Stimulated activated CD4-positive, alpha-beta T cell treated with anti-CD3 and anti-CD28 coated beads, Interleukin-1b, Interleukin-23, amount 100 ng/mL, for 4 hours (primary cell): Measurements from ENCODE around the gene WDR41.
A peak's percentile ranks its signal among the peaks of the same experiment; 100 is the strongest.
"Not testable (repeated sequence)": the region's sequence is repeated elsewhere in the genome, so short reads cannot be mapped to it uniquely, and the experiment has no call there.

Experiments
- DNase-seq, 2 donors: peaks; one replicate each; pipeline ENCODE4 v3.0.0-alpha.2; 2020; ENCODE audit warnings: low read depth in 2 of 2

Gene WDR41, protein sequence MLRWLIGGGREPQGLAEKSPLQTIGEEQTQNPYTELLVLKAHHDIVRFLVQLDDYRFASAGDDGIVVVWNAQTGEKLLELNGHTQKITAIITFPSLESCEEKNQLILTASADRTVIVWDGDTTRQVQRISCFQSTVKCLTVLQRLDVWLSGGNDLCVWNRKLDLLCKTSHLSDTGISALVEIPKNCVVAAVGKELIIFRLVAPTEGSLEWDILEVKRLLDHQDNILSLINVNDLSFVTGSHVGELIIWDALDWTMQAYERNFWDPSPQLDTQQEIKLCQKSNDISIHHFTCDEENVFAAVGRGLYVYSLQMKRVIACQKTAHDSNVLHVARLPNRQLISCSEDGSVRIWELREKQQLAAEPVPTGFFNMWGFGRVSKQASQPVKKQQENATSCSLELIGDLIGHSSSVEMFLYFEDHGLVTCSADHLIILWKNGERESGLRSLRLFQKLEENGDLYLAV

GRCh38 chr5:77491783-77492652 lies at the start of gene WDR41:
WDR41 (minus strand) TSS chr5:77492316; CDS start chr5:77492220, 96 bp downstream.
- DNase-seq: peak; percentile 83 to 86

DNA sequence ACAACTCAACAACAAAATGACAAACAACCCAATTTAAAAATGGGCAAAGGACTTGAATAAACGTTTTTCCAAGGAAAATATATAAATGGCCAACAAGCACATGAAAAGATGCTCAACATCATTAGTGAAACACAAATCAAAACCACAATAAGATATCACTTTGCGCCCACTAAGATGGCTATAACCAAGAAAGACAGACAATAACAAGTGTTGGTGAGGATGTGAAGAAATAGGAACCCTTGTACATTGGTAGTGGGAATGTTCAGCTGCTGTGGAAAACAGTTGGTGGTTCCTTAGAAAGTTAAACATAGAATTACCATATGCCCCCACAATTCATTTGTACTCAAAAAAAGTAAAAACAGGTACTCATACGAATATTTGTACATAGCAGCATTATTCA lies 39.2 kb upstream of the WDR41 start:
- no peak for DNase-seq

- no peak for DNase-seq
Measured at GRCh38 chr5:77518304-77518703, 26.2 kb upstream of the WDR41 start.

DNA sequence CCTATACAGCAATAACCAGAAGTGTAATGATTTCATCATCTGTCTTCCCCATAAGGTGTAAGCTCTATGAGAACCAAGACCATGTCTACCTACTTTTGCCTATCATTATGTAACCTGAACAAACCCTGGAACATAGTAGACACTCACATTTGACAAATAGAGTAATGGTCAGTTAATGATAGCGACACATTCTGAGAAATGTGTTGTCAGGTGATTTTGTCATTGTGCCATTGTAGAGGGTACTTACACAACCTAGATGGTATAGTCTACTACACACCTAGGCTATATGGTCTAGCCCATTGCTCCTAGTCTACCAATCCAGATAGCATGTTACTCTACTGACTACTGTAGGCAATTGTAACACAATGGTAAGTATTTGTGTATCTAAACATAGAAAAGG lies 22.3 kb upstream of the WDR41 start:
- DNase-seq: no peak

DNA sequence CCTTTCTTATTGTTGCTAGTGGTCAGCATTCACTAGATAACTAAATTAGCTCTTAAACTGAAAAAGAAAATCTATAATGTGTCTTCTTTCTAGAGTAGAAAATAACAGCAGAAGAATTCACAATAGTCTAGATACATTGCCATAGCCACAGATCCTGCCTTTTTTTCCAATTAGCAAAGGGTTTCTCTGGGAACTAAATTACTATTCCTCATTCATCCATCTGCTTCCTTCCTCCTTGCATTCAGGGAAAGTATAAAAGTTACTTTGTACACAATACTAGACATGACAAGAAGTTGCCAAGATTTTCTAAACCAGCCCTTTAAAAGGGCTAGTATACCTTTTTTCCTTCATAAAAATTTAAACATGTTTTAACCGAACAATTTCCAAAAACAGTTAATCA lies 21.2 kb upstream of the WDR41 start:
- DNase-seq: no peak

GRCh38 chr5:77501132-77501531 lies 9.0 kb upstream of the WDR41 start:
- DNase-seq: not testable (repeated sequence)

GRCh38 chr5:77499973-77500372 lies 7.9 kb upstream of the WDR41 start:
- no peak for DNase-seq

GRCh38 chr5:77499441-77499840 lies 7.3 kb upstream of the WDR41 start:
- no peak for DNase-seq

DNA sequence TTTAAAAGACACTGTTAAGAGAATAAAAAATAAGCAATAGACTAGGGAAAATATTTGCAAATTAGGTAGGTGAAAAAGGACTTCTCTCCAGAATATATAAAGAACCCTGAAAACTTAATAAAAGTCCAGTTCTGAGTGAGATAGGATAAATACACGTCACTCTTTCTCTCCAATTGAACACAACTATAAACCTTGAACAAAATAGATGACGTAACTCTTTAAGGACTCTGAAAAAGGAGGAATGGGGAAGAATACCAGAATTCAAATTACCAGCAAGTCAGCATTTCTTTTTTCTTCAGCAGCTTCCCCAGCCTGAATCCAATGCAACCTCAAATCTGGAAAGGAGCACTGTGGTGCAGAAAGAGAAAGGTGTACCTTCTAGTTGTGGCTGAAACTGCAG lies 6.8 kb upstream of the WDR41 start:
- DNase-seq: no peak

- DNase-seq: no peak
Measured at GRCh38 chr5:77494935-77495334, 2.8 kb upstream of the WDR41 start.

GRCh38 chr5:77492653-77493000 lies 511 bp upstream of the WDR41 start:
- no peak for DNase-seq

- not testable (repeated sequence) for DNase-seq
Measured at GRCh38 chr5:77490741-77491344, 1.3 kb downstream of the WDR41 start.

GRCh38 chr5:77486344-77486962 lies 5.7 kb downstream of the WDR41 start:
- DNase-seq: no peak

DNA sequence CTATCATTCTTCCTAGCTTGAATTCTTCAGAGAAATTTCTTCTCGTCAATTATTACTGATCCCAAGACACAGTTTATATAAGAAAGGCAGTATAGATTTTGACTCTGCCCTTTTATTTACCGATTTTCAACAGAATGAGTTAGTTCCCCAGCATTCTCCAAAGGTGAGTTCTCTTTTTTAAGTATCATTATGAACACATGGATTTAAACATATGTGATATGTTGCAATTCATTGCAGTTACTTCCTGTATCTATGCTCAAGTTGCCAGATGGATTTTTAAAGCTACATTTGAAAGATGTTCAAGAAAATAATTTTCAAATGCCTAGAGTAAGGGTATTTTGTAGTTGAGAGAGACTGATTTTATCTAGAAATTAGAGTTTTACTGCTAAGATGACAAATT lies 8.4 kb downstream of the WDR41 start:
- no peak for DNase-seq

GRCh38 chr5:77475041-77475440 lies 17.1 kb downstream of the WDR41 start:
- not testable (repeated sequence) for DNase-seq

GRCh38 chr5:77468875-77469274 lies 23.2 kb downstream of the WDR41 start:
- DNase-seq: not testable (repeated sequence)

GRCh38 chr5:77463905-77464304 lies 28.2 kb downstream of the WDR41 start:
- no peak for DNase-seq

- DNase-seq: no peak
Measured at GRCh38 chr5:77461287-77461686, 30.8 kb downstream of the WDR41 start.

- no peak for DNase-seq
Measured at GRCh38 chr5:77454123-77454522, 38.0 kb downstream of the WDR41 start.

DNA sequence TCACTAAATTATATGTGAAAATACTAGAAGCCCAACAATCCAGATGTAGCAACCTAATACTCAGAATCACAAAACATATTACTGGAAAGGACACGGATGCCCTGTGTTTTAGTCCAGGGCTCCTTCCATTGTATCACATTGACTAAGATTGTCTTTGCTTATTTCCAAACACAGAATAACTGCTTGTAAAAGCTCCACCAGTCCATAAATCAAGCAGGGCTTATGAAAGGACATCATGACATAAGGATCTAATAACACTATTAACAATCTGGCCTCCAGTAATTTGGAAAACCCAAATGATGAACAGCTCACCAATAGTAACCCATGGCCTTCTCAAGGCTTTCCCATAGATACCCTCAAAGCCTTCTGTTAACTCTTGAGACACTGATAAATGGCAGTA lies 39.8 kb downstream of the WDR41 start:
- DNase-seq: no peak

DNA sequence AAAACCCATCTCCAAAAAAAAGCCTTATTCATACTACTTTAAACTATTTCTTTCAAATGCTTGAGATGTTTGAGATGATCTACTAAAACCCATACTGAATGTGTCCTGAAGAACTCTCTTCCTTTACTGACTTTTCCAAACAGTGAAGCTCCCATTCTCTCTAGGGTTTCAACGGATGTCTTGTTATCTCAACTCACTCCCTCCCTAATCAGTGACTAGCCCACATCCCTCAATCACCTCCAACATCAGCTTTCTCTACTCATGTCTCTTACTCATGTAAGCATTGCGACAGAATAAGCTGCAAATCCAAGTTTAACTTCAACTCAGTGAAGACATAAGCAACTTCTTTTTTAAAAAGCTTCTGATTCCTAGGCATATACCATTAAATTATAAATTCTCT lies 42.1 kb downstream of the WDR41 start:
- DNase-seq: no peak

DNA sequence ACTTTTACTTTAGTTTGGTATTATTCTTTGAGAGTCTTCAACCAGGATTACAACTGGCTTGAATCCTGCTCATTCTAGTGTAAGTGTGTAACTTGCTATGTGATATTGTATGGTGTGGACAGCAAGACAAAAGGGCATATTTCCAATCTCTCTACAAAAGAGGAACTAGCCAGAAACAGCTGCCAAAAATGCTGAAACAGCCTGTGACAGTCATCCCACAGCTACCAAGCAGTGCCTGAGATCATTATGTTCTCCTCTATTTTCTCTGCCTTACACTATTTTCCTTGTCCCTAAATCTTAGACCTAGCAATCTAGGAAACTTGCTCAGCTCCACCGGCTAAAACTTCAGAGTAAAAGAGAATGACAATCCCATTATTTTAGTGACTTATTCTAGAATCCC lies 42.8 kb downstream of the WDR41 start:
- DNase-seq: no peak
